Fibroblast of skin of left quadriceps (primary cell): Measurements from ENCODE around the gene RNF13.
"Not testable (repeated sequence)": the region's sequence is repeated elsewhere in the genome, so short reads cannot be mapped to it uniquely, and the experiment has no call there.

Experiments used
- DNase-seq, 2 experiments: peaks; one replicate each; pipeline ENCODE4 v3.0.0-alpha.2; 2013; ENCODE audit warnings: low read depth in 2 of 2

The RNF13 gene

GRCh38 chr3:149898771-149899170, 85.8 kb downstream of the RNF13 start:
- DNase-seq: peak; percentile 14 to 20

GRCh38 chr3:149900322-149900721, 87.3 kb downstream of the RNF13 start:
- no peak for DNase-seq

GRCh38 chr3:149901770-149902169, 88.8 kb downstream of the RNF13 start:
- DNase-seq: no peak

GRCh38 chr3:149902498-149903139, 89.6 kb downstream of the RNF13 start:
- no peak for DNase-seq

- DNase-seq: no peak
Measured at GRCh38 chr3:149906036-149906435, 93.0 kb downstream of the RNF13 start.

GRCh38 chr3:149908424-149908957, 95.5 kb downstream of the RNF13 start:
- no peak for DNase-seq

- DNase-seq: no peak
Measured at GRCh38 chr3:149909923-149910322, 96.9 kb downstream of the RNF13 start.

- DNase-seq: no peak
Measured at GRCh38 chr3:149917124-149917667, 104.2 kb downstream of the RNF13 start.

GRCh38 chr3:149919509-149919908, 106.5 kb downstream of the RNF13 start:
- DNase-seq: no peak

- DNase-seq: no peak
Measured at GRCh38 chr3:149920119-149920518, 107.1 kb downstream of the RNF13 start.

- no peak for DNase-seq
Measured at GRCh38 chr3:149933008-149933407, 120.0 kb downstream of the RNF13 start.

- no peak for DNase-seq
Measured at GRCh38 chr3:149933858-149934257, 120.8 kb downstream of the RNF13 start.

- peak in 1 of 2 experiments; percentile 36 for DNase-seq
Measured at GRCh38 chr3:149934524-149934923, 121.5 kb downstream of the RNF13 start.

- peak; percentile 36 to 37 for DNase-seq
Measured at GRCh38 chr3:149936812-149937230, 123.8 kb downstream of the RNF13 start.

GRCh38 chr3:149938392-149939055, 125.5 kb downstream of the RNF13 start:
- not testable (repeated sequence) for DNase-seq

GRCh38 chr3:149941186-149941585, 128.2 kb downstream of the RNF13 start:
- DNase-seq: no peak

GRCh38 chr3:149941946-149942345, 128.9 kb downstream of the RNF13 start:
- DNase-seq: no peak

GRCh38 chr3:149942409-149942808, 129.4 kb downstream of the RNF13 start:
- DNase-seq: no peak

- DNase-seq: not testable (repeated sequence)
Measured at GRCh38 chr3:149943966-149944365, 131.0 kb downstream of the RNF13 start.

- no peak for DNase-seq
Measured at GRCh38 chr3:149947231-149947630, 134.2 kb downstream of the RNF13 start.

GRCh38 chr3:149949181-149949580, 136.2 kb downstream of the RNF13 start:
- no peak for DNase-seq

- DNase-seq: peak; percentile 61 to 63
Measured at GRCh38 chr3:149954812-149955211, 141.8 kb downstream of the RNF13 start.

GRCh38 chr3:149955449-149955848, 142.4 kb downstream of the RNF13 start:
- DNase-seq: no peak
